DOHH2 (cell line): ENCODE measurements around the gene CDC6.
"Not testable (repeated sequence)": the region's sequence is repeated elsewhere in the genome, so short reads cannot be mapped to it uniquely, and the experiment has no call there.

Source experiments
- CTCF ChIP-seq: fragments of 200-600 bp; sonication (generic); IDR thresholded peaks from one replicate; pipeline ENCODE4 v1.5.1; 2014; ENCODE audit warnings: antibody characterized with exemption, mild to moderate bottlenecking, low read depth, low read length; ENCODE audit not compliant: poor library complexity, severe bottlenecking
- EZH2phosphoT487 ChIP-seq: fragments of 200-600 bp; sonication (generic); IDR thresholded peaks from 2 replicates; pipeline ENCODE4 v1.6.1; 2017; ENCODE audit warnings: borderline replicate concordance, mild to moderate bottlenecking, antibody characterized with exemption, low read length, moderate library complexity, mixed read lengths

GRCh38 chr17:40304552-40304863, 16.8 kb downstream of the CDC6 start:
- not testable (repeated sequence) for TF ChIP-seq CTCF, EZH2phosphoT487
